Retinal pigment epithelial cell (primary cell): Measurements from ENCODE around the gene HRH3.

Source experiments
- DNase-seq: peaks from one replicate; pipeline ENCODE4 v3.0.0-alpha.2; 2010; ENCODE audit warnings: low read depth
- H3K4me3 ChIP-seq: 2 replicates; pipeline ENCODE4 v1.5.1; 2011; ENCODE audit warnings: mild to moderate bottlenecking, low read length, control low read depth, moderate library complexity
- TF ChIP-seq, protein P1 (sequence below): conservative IDR thresholded peaks from 2 replicates; pipeline ENCODE4 v1.5.1; 2011; ENCODE audit warnings: low read depth, low read length, control low read depth, inconsistent platforms

The HRH3 gene

DNA sequence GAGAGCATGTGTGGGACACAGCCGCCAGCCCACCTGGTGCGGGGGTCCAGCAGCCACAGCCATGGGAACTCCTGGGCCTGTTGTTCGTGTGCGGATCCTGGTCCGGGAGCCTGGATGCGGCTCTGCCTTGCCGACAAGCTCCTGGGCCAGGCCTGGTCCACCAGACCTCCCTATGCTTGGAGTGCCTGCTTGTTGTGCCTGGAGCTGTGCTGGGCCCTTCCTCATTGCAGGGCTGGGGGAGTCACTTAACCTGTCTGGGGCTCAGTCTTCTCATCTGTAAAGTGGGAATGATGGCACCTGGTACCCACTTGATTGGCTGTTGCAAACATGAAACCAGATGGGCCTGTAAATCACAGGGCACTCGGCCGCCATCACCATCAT is 15.7 kb upstream of the HRH3 start:
- no peak overlapping the region for H3K4me3 ChIP-seq
- TF ChIP-seq, protein P1, sequence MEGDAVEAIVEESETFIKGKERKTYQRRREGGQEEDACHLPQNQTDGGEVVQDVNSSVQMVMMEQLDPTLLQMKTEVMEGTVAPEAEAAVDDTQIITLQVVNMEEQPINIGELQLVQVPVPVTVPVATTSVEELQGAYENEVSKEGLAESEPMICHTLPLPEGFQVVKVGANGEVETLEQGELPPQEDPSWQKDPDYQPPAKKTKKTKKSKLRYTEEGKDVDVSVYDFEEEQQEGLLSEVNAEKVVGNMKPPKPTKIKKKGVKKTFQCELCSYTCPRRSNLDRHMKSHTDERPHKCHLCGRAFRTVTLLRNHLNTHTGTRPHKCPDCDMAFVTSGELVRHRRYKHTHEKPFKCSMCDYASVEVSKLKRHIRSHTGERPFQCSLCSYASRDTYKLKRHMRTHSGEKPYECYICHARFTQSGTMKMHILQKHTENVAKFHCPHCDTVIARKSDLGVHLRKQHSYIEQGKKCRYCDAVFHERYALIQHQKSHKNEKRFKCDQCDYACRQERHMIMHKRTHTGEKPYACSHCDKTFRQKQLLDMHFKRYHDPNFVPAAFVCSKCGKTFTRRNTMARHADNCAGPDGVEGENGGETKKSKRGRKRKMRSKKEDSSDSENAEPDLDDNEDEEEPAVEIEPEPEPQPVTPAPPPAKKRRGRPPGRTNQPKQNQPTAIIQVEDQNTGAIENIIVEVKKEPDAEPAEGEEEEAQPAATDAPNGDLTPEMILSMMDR = no peak
- DNase-seq = no peak

DNA sequence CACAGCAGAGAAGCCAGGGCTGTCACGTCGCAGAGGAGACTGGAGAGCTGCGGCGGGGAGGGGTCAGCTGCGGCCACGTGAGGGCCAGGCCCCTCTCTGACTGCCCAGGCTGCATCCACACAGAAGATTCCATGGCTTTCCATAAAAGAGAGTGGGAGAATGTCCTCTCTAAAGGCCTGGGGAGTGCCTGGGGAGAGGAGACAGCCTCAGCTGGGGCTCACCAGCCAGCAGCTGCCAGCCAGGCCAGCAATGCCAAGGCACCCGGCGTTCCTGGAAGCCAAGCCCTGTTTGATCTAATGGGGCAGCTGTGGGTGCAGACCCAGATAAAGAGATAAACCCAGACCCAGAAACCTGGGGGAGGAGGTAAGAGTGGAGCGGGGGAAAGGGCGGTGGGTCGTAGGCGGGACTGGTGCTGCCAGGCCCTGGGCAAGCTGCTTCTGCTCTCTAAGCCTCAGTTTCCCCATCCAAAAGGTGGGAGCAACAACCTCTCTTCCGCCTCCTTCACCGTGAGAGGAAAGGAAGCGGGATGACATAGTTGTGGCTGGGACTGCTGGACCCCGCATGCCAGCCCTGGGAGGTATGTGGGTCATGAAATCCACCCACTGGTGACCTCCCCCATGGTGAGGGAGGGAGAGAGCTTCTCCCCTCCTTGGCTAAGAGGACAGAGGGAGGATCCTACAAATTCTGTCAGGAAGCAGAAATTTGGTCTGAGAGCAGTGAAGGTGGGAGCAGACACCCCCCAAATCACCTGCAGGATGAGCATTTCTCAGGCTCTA is 15.1 kb upstream of the HRH3 start:
- TF ChIP-seq, protein P1 = no peak
- no peak overlapping the region for H3K4me3 ChIP-seq
- DNase-seq = no peak

DNA sequence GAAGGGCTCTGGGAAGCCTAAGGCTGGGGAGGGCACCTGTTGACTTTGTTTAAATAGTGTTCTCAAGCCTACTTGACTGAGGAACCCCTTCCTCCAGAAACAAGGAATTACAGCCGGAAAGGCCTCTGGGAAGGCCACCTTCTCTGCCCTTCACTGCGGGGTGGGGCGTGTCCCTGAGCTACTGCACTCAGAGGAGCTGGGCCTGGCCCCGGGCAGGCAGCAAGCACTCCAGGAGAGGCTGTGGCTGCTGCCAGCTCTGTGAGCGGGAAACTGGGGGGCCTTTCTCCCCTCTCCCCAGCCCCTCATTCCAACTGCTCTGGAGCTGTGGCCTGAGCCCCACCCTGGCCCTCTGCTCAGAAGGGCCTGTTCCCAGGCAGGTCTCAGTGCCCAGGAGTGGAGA is 14.3 kb upstream of the HRH3 start:
- H3K4me3 ChIP-seq = no peak overlapping the region
- no peak for DNase-seq
- TF ChIP-seq, protein P1 = no peak

DNA sequence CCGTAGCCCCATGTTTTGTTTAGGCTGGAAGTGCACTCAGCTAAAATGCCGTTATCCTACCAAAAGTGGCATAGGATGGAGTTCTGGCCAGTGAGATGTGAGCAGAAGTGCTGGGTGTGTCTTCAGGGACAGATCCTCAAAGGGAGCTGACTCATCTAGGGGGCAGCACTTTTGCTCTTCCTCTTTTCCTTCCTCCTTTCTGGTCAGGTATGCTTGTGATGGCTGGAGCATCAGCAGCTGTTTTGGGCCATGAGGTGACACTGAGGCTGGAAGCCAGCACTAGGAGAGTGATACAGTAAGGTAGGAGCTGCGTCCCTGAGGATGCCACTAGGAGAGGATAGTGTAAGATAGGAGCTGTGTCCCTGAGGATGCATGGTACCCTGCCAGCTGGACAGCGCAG is 13.6 kb upstream of the HRH3 start:
- TF ChIP-seq, protein P1 = no peak
- no peak for DNase-seq
- no peak overlapping the region for H3K4me3 ChIP-seq

DNA sequence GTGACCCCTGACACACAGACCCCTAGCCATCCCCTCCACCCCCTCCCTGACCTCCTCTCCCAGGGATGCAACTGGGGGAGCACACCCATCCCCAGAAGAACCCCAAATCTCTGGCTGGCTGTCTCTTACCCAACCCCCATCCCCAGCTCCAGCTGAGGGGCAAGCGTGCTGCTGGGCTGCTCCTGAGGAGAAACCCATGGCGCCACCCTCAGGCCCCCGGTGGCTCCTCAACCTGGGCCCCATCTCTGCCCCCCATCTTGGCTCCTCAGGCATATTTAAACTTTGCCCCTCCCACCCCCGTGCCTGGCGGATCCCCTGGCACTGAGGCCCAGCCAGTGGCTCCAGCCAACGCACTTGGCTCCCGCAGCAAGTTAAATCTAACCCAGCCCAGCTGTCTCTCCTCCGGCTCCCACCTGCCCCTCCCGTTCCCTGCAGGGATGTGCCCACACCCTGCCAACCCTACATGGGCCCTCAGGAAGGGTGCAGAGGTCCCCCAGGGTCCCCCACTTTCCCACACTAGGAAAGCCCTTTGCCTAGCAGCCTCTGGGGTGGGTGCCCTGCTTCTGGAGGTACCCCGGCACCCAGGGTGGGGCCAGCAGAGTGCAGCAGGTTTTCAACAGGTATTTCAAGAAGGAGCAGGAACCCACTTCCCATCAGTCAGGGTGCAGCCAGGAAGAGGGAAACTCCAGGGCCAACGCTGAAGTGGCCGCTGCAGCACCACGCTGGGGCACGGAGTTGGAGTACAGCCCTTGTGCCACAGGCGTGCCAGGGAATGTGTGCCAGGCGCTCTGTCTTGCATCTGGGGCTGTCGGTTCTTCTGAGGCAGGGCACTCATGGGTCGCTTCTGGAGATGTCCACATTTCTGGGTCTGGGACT is 12.9 kb upstream of the HRH3 start:
- DNase-seq = no peak

DNA sequence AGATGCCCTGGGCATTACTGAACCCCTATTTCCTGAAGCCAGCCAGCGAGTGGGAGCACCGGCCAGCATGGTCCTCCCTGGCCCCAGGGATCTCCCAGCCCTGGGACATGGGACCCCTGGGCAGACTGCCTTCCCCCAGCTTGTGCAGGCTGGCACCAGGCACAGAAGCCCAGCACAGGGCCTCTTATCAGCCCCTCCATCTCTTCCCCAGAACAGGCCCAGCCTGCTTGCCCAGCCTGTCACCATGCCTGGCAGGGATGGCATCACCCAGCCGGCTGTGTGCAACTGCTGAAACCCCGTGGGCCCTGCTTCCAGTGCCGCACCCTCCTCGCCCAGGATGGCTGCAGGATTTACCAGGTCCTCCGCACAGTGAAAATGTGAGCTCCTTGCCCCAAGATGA is 12.1 kb upstream of the HRH3 start:
- H3K4me3 ChIP-seq = no peak overlapping the region
- TF ChIP-seq, protein P1 = no peak
- no peak for DNase-seq

More for the DNA sequence above, 12.9 kb upstream of the HRH3 start:
- no peak overlapping the region for H3K4me3 ChIP-seq
- TF ChIP-seq, protein P1 = no peak
